CD4-positive, alpha-beta T cell treated with Interleukin-17A for 4 hours (primary cell): ENCODE results near the gene LIMCH1.

Experiments
- DNase-seq: peaks from one replicate; pipeline ENCODE4 v3.0.0-alpha.2; 2020; ENCODE audit warnings: mixed read lengths

The LIMCH1 gene

DNA sequence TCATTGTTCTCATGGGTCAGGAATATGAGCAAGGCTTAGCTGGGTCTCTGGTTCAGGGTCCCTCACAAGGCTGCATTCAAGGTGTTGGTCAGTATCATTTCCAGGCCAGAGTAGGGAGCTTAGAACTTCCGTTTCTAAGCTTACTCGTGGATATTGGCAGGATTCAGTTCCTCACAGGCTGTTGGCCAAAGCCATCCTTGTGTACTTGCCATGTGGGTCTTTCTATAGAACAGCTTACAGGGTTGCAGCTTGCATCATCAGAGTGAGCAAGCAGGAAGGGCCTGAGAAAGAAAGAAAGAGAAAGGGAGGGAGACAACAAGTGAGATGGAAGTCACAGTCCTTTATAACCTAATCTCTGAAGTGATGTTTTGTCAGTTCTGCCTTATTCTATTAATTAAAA lies 5.1 kb upstream of the LIMCH1 start:
- DNase-seq = no peak

DNA sequence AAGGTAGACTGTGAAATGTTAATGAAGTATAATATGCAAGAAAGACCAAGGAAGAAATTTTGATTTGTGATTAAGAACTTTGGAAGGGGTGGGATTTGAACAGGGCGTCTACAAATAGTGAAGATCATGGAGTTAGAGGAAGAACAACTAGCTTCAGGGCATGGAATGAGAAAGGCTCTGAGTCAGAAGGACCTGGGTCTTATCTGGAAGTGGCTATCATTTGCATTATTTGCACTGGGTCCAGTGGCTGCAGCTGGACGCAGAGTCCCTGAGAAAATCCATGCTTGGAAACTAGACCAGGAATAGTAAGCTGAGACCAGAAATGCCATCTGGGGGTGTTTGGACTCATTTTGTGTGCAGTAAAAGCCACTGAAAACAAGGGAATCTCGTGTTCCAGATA lies 4.3 kb upstream of the LIMCH1 start:
- no peak for DNase-seq

DNA sequence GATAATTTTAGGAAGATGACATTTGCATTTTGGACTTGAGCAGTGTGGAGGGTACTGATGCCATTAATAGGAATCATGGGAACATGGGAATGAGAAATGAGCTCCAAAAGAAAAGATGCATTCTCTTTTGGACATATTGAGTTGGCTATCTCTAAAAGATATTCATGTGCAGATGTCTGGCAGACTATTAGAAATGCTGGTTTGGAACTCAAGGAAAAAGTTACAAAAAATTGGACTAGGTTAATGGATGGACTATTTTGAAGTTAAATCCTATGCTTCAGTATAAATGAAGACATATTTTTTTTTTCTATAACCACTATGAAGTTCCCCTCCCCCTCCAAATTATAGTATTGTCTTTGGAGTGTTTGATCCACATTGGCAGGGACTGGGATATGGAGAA lies 3.6 kb upstream of the LIMCH1 start:
- no peak for DNase-seq

DNA sequence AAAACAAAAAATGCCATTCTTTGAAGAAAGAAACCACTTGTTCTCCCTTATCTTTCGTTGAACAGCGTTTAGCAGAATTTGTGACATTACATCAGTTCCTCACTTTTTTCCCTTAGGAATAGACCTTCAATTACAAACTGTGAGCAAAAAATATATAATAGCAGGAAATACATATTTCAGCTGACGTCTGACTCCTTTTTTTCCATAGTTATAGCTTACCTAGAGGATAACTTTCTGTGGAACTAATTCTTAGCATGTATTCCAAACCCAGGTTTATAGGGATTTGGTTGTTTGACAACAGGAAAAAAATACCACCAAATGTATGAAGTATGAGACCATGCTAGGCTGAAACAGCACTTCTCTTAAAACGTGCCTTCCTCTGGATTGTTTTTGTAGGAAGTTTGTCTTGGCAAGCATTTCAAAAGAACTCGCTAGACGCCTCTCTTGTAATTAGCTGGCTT lies 2.0 kb upstream of the LIMCH1 start:
- DNase-seq = no peak

DNA sequence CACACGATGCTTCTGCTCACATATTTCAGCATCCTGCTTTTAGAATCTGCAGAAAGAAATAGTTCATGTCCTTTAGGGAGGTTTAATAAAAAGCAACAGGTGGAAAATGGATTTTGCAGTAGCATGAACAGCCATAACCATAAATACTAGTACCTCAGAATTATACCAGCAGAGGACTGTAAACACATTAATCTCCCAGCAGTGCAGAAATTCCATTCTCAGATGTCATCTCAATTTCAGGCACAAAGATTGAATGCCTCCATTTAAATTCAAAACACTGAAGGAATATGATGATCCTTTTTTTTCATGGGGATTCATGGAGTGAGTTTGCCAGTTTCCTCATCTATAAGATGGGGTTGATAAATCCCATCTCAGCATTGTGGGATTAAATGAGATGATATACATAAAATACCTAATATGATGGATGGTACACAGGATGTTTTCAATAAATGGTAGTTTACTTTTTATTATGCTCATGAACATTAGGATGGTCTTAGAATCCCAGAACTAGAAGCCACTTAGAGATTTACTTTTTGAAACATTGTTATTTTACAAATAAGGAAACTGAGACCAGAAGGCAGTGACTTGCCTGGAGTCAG lies 566 bp upstream of the LIMCH1 start:
- DNase-seq = no peak

DNA sequence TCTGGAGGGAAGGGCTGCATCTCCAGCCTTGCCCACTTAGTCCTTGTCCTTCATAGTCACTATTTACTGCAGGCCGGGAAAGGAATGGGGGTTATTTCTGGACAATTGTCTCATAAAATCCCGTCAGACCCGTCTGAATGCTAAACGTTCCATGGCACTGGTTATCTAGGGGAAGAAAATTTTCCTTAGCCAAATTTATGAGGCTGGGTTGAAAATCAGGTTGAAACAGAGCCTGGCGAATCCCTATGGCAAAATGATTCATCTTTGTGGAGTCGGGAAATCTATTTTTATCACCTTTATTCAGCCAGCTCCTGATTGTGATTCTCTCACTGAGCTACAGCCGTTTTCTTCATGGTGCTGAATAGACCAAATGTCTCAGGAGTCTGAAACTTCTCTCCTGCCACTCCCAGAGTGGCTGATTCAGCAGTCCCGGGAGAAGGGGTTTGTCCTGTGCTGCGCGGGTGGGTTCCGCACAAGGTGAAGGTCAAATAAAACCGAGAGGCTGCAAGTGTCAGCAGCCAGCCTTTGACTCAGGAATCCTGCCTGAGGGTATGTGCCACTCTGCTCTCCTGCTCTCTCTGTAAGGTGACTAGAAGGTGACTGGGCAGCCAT lies 1.0 kb downstream of the LIMCH1 start:
- DNase-seq = no peak

DNA sequence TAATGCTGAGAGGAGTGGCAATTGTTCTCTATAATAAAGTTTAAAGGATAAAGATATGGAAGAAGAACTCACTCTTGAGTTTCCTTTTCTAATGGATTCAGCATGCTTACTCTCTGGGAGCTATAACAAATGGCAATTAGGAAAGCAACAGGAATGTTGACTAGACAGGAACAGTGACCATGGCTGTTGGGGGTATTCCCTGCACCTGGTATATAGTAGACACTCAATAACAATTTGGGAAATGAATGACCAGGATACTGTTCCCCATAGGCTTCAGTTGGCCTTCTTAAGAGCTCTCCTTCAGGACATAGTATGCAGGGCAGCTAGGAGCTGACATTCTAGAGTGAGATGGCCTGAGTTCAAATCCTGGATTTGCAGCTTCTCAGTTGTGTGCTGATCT lies 1.8 kb downstream of the LIMCH1 start:
- DNase-seq = no peak

DNA sequence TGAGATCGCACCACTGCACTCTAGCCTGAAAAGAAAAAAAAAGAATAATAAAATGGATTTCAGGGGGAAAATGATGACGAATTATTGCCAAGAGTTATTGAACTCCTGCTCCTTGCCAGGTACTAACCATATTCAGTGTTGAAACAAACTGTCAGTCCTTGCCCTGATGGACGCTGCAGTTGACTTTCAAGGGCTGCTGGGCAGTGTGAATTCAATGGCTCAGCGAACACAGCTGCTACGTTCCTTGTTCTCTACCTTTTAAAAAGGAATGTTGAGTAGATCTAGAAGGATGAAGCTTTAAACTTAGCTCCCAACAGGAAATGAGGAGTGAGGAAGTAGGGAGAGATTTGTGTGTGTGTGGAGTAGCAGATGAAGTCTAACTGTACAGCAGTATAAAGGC lies 2.7 kb downstream of the LIMCH1 start:
- no peak for DNase-seq

DNA sequence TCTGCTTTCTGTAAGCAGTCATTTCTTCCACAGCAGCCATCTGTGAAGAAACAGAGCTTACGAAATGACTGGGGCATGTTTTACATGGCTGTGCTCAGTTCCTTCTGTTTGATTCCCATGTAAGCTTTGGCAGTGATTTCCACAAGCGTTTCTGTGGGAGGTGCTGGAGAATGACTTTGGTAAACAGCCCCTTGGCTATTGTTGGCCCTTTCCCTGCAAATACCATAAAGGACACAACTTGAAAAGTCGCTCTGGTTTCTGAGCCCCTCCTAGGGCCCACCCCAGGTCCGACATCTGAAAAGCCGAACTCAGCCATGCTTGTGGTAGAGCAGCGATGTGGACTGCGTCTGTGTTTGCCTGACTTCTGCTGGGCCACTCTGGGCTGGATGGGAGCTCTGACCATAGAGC lies 3.7 kb downstream of the LIMCH1 start:
- no peak for DNase-seq

DNA sequence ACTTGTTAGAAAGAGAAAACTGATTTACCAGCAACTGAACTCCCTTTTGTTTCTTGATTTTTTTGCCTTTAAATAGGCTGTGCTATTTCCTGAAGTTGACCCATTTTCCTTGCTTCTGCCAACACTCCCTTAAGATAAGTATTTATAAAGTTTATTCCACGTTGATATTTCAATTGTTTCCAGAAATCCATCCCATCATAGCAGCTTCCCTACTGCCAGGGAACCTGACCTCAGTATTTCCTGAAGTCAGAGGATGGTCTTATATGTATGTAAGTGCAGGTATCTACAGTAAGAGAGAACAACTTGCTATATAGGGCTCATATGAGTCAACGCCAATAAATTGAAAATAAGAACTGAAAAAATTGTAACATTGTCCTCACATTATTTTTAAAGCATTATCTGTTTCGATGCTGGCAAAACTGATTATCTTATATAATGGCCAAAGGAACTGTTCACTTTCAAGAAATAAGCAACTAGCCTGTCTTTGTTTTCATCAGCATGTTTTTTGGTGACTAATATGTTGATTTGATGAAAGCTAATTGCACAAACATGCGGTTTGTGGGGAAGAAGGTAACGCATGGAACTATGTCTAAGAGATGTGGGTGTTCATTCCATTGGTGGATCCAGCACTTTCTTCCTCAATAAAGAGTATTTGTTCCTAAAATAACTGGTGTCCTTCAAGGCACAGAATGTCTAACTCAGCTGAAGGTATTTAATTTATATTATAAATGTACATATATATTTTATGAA lies 4.7 kb downstream of the LIMCH1 start:
- no peak for DNase-seq

DNA sequence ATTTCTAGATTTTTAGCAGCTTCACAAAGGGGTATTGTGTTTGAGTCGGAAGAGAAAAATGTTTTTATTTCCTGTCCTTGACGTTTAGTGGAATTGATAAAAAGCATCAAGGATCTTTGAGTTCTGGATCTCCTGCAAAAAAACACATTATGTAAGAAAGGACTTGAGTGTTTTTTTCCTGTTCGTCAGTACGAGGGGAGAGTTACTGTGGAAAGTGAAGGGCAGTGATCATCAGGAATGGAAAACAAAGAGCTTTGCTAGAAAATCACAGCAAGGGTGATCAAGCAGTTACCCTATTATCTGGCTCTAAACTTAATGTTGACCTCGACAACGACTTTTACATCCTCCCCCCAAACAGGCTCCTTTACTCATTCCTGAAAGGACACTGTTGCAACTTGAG lies 7.3 kb downstream of the LIMCH1 start:
- no peak for DNase-seq

DNA sequence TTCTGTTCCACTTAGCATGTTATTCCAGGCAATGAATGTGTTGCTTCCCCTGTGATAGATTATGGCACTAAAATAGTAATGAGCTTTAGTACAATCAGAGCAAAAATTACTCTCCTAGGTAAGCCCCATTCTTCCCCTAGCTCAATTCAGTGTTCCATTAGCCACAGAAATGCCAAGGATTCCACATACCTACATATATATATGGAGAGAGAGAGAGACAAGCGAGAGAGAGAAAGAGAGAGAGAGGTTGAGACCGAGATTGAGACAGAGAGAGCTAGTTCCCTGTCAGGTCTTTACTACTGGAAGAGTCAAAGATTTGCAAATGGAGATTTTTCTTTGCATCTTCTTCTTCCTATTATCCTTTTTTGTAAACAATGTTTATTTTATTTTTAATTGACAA lies 8.7 kb downstream of the LIMCH1 start:
- no peak for DNase-seq

DNA sequence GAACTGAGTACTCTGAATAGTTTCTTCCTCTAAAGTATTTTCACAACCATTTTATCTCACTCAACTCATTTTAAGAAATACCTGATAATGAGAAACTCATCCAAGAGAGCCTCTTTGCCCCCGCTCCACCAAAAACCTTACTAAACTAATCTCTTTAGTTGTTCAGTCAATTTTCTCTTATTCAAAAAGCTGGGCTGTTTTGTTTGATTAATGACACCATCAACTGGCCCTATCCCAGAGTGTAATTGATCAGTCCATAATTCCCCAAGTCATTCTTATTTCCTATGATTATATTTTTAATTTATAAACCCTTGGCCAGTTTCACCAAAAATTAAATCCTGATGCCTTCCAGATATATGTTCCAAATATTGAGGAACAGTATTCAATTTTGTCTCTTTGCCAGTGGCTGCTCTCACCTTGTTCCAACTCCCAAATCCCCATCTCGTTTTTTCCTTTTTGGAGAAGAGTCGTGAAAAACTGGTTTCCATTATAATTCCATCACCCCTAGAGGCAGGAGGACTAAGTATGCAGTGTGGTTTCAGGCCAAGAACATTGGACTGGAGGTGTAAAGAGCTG lies 10.4 kb downstream of the LIMCH1 start:
- no peak for DNase-seq

DNA sequence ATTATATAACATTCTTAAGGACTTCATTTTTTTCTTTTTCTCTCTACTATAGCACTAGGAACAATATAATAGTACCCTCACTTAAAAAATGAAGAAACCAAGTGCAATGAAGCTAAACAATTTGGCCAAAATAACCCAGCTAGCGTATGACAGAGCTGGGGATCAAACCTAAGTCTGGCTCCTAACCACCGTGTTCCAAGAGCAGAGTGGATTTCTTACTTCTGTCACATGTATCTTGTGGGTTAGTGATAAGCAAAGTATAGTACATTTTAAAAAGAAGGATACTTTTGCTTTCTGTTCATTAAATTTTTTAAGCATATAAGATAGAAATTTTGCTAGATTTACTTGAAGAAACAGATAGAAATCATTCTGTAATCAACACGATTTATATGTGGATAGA lies 11.5 kb downstream of the LIMCH1 start:
- no peak for DNase-seq

DNA sequence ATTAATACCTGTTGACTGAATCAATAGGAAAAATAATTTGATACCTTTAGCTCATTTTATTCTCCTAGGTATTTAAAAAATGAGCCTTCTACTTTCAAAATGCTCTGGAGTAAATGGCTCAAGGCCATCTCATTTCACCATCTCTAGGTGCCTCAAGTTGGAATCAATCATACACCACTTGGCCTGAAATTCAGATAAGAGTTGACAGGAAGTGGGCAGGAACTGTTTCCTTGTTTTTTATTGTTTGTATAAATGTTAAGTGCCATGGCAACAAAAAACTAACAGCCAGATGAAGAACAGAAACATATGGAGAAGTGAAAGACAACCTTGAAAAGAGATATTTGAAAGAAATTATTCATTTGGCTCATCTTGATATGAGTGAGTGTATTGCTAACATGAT lies 12.4 kb downstream of the LIMCH1 start:
- no peak for DNase-seq

DNA sequence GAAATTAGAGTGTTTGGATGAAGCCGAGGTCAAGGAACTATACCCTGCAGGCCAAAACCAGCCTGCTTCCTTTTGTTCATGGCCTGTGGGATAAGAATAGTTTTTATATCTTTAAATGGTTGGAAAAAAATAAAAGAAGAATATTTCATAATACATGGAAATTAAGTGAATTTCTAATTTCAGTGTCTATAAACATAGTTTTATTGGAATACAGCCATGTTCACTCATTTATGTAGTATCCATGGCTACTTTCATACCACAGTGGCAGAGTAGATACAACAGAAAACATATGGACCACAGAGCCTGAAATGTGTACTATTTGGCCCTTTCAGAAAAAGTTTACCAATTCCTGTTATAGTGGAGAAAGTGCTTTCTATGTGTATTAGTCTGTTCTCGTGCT lies 13.6 kb downstream of the LIMCH1 start:
- no peak for DNase-seq

DNA sequence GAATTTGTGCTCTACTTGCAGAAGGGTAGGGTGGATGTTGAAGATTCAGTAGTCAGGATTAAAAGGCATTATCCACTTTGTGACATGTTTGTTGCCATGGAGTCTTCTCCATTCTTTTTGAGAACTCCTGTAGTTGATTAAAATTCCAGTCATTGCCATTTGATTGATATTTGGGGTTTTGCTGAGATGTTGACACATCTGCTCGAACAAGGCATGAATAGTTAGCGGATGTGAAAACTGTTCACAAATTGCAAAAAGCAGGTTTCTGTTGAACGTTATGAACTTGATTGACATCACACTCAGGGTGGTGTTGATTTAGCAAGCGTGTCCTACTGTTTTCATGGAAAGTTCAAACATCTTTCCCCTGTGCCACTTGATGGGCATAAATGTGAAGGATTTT lies 16.9 kb downstream of the LIMCH1 start:
- no peak for DNase-seq

DNA sequence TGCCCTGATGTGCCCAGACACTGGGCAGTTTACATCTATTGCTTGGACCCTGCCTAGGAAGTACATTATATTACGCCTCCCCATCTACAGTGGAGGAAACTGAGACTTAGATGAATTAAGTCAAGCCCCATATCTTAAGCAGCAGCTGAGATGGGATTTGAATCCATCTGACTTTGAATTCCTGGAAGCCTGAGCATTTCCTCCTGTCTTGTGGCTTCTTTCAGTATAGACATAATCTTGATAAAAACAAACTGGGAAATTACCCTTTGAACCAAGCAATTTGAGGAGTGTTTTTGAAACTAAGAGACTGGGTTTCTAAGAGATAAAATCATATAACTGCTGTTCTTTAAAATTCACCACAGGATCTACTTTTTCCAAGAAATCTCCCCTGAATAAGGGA lies 18.6 kb downstream of the LIMCH1 start:
- DNase-seq = no peak

DNA sequence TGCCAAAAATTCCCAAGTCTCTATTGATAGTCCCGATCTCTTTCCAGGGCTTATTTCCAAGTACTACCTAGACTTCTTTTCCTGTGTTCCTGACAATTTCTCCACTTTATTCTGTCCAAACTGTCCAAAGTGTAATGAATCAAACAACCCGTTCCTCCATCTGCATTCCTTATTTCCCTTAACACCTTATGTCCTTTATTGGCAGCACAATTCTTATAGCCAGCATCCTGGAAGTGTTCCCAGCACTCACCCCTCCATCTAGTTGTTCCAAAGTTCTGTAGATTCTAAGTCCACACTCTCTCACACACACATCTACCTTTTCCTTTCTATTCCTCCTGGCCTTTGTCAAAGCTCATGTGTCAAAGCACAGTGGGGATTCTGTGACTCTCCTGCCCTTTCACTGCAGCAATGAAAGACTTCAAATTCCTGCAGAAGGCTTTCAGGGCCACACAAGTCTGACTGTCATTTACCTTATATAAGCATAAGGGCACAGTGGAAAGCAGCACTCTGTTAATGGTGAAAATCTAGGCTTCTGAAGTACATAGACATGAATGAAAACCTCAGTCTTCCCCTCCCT lies 22.1 kb downstream of the LIMCH1 start:
- no peak for DNase-seq

DNA sequence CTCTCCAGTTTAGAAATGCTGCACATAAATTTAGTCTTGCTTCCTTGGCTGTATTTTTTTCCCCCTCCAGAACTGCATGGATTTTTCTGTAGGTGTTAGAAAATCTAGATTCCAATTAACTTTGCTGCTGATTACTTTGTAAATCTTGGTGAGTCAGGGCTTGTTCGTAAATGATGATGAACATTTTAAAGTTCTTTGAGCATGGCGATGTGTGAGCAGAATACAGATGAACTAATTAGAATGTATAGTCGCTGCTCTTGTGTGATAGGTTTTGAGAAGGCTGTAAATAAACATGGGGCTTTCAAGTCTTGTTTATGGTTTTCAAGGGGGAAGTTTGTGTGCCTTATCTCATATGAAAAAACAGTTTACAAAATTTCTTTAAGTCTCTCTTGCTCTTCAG lies 23.3 kb downstream of the LIMCH1 start:
- DNase-seq = no peak

DNA sequence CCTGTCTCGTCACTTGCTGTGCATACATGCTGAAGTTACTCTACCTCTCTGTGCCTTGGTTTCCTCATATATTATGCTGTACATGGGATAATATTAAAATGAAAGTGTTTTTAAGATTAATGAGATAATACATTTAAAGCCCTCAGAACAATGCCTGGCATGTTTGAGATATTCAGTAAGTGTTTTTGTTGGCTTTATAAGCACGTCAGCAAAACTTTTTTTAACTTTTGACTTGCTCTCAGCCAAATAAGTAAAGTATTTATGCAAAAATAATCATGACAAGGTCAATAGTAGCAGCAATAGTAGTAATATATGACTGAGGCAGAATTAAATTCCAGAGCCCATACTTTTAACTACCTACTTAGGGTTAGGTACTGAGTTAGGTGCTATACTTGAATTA lies 29.2 kb downstream of the LIMCH1 start:
- no peak for DNase-seq

DNA sequence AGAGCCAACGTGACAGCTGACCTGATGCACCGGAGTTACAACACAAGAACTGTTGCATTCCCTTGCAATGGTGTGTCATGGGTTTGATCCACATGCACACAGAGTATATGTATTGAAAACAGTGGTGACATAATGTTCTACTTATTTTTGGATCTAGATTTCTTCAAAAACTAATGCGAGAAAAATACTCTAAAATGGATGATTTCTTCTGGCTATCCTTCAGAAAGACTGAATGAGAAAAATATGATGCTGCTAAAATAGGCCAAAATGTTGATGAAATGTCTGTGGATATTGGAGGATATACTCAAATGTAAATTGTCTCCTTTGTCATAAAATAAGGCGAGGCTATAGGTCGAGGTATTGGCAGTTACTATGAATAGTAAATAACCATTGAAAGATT lies 30.4 kb downstream of the LIMCH1 start:
- no peak for DNase-seq

DNA sequence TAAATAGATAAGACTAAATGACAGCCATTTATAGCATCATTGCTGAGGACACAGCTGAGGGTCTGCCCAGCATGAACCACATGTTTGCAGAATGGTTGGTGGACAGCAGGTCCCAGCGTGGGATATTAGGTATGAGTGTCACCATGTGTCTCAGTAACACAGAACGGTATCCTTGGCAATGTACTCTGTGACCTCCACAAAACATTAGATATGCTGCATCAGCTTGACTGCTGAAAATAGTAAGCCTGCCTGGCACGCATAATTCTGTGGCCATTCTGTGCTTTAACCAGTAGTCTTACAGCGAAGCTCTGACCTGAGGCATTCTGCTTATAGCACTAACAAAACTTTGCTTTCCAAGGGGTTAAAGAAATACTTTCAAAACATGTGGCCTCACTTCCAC lies 32.0 kb downstream of the LIMCH1 start:
- no peak for DNase-seq

DNA sequence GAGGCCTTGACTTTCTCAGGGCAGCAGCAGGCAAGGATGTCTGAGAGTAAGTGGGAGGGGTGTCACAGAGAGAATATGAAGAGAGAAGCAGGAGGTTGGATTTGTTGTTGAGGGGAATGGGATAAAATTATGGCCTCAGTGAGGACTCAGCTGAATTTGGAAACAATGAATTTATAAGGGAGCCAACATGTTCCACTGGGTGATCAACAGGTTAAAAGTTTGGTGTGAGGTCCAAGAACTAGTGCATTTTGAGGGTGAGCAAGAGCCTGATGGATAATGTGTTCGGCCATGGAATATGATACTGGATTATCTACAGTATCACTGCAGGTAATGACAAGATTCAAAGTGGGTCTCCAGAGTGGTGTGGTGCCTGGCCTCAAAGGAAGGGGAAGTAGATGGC lies 33.5 kb downstream of the LIMCH1 start:
- DNase-seq = no peak
